Raji (cell line): ENCODE measurements around the gene DNAJC12.

ENCODE experiments used
- POLR2A ChIP-seq: IDR thresholded peaks from 2 replicates; pipeline ENCODE4 v1.6.1; 2011; ENCODE audit warnings: low read depth, low read length, control low read depth; ENCODE audit not compliant: insufficient read depth

DNAJC12 gene

GRCh38 chr10:67807855-67808456, 30.0 kb downstream of the DNAJC12 start:
- no peak for TF ChIP-seq POLR2A

GRCh38 chr10:67804395-67804678, 33.7 kb downstream of the DNAJC12 start:
- TF ChIP-seq POLR2A, result no peak

GRCh38 chr10:67803588-67804394, 34.2 kb downstream of the DNAJC12 start:
- TF ChIP-seq POLR2A, result no peak

DNA sequence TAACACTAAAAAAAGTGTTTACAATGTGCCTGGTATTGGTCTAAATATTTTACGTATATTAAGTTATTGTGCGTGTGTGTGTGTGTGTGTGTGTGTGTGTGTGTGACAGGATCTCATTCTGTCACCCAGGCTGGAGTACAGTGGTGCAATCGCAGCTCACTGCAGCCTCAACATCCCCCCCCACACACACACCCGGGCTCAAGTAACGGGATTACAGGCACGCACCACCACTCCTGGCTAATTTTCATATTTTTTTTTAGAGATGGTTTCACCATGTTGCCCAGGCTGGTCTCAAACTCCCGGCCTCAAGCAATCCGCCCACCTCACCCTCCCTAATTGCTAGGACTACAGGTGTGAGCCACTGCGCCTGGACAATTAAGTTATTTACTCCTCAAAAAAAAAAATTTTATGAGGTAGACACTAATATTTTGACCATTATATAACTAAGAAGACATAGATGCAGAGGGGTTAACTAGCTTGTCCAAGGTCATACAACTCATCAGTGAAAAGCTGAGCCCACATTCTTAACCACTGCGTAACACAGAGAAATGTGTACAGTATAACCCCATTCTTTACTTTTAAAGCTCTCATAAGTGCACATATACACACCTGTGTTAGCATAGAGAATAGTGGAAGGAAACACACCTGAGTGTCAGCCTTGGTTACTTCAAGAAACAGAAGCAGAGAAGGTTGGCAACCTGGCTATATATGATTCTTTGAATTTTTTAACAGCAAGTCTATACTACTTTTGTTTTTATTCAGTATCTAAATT, 35.0 kb downstream of the DNAJC12 start:
- TF ChIP-seq POLR2A, result no peak

- TF ChIP-seq POLR2A, result no peak
Measured at GRCh38 chr10:67801118-67801517, 36.9 kb downstream of the DNAJC12 start.

- TF ChIP-seq POLR2A, result no peak
Measured at GRCh38 chr10:67794909-67795460, 43.0 kb downstream of the DNAJC12 start.

DNA sequence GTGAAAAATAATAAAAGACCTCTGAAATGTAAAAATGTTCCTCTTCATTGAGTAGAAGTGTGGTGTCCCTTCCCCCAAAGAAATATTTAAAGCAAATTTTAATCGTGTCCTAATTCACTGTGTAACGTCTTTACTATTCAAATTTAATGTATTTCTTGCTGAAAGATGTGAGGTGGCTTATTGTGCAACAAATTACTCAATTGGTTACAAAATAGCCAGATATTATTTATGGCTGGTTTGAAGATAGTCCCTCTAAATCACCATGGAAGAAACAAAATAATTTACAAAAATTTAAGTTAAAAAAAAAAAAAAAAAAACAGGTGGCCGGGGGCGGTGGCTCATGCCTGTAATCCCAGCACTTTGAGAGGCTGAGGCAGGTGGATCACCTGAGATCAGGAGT, 43.7 kb downstream of the DNAJC12 start:
- TF ChIP-seq POLR2A, result no peak

DNA sequence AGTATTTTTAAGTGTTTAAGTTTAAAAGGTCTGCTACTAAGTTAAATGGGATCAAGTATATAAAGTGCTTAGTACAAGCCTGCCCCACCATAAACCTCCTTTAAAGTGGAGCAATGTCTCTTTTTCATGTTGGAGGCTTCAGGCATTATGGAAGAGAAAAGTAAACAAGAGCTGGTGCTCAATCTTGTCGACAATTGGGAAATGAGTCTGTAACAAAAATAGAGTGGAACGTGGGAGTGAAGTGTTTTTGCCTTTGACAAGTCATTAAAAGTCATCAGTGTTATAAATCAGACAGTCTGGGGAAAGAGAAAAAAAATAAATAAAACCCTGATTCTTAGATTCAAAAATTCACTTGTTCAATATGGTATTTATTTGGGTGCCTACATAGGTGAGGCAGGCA, 44.7 kb downstream of the DNAJC12 start:
- no peak for TF ChIP-seq POLR2A

DNA sequence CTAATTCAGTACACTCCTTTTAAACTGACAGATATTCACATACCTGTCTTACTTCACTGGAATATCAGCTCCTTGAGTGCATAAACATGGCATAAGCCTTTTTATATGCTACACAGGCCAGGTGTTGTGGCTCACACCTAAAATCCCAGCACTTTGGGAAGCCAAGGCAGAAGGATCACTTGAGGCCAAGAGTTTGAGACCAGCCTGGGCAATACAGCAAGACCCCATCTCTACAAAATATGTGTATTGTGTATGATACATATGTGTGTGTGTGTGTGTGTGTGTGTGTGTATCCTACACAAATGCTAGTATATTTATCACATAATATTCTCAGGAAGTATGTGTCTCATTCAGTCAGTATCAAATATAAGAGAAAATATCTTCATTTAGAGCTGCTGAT, 45.3 kb downstream of the DNAJC12 start:
- TF ChIP-seq POLR2A, result no peak

DNA sequence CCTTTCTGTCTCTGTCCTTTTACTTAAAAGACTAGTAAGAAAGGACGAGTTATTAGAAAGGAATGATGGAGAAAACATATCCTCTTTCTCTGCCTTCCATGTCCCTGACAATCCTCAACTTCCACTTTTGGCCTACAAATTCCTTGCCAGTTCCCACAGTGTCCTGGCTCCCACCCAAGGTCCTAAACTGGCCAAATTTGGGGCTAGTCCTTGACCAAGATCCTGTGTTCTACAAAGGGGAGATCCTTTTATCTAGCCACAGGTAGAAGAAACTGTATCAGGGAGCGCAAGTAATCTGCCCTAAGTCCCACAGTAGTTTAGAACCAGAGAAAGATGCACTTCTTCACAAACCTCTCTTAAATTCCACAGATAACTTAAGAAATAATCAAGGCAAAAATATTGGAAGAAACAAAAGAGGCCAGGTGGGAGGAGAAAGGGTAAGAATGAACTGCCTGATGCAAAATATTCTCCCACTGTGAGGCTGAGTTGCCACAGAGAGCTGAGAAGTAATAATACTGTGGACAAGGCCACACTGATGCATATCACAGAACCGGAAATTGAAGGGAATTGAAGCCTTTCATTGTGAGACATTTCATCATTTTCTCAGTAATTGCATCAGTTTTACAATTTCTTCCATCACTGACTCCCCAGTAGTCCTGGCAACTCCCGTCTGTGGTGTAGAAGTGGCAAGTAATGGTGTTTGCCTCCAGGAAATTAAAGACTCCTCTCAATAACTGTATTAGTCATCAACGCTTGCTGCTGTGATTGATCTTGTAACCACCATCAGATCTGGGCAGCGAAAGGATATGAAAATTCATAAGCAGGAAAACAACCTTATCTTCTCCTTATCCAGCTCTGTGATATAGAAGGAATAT, 47.2 kb downstream of the DNAJC12 start:
- TF ChIP-seq POLR2A, result no peak

DNA sequence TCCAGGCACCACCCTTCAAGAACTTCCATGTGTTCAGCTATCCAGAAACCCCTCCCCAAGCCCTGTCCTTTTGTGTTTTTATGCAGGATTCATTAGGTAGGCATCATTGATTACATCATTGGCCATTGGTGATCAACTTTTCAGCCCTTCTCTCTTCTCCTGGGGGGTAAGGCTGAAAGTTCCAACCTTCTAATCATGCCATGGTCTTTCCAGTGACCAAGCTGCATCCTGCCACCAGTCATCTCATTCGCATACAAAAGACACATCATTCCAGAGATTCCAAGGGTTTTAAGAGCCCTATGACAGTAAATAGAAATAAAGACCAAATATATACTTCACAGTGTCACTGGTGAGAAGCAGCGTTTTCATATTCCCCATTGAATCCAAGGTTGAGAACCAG, 48.2 kb downstream of the DNAJC12 start:
- TF ChIP-seq POLR2A, result no peak

GRCh38 chr10:67788028-67788886, 49.7 kb downstream of the DNAJC12 start:
- no peak for TF ChIP-seq POLR2A

- TF ChIP-seq POLR2A, result no peak
Measured at GRCh38 chr10:67785098-67785497, 52.9 kb downstream of the DNAJC12 start.

- TF ChIP-seq POLR2A, result no peak
Measured at GRCh38 chr10:67784474-67784873, 53.5 kb downstream of the DNAJC12 start.

DNA sequence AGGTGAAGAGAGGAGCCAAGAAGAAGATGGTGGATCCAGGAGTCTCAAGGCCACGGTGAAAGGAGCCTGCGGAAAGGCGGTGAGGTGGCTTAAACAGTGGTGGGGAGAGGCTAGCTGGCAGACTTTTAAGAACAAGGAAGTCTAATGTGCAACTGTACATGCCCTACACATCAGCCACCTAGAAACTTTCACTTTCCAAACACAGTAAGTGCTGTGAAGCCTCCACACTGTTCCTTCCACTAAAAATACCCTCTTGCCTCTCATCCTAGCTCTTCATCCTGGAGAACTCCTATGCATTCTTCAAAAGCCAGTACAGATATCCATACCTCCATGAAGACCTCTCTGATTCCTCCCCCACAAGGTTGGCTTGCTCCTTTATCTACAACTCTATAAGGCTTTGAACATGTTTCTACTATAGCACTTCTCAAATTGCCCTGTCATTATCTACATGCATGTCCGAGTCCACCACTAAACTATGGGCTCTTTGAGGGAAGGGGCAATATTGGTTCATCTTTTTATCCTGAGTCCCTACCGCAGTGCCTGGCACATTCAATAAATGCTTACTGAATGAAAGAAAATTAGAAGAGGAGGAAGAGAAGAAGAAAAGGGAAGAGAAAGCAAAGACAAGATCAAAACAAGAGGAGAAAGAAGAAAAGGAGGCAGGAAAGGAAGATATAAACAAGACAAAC, 54.2 kb downstream of the DNAJC12 start:
- TF ChIP-seq POLR2A, result no peak
